ENCODE data around the gene MYO7B.

Gene MYO7B

DNA sequence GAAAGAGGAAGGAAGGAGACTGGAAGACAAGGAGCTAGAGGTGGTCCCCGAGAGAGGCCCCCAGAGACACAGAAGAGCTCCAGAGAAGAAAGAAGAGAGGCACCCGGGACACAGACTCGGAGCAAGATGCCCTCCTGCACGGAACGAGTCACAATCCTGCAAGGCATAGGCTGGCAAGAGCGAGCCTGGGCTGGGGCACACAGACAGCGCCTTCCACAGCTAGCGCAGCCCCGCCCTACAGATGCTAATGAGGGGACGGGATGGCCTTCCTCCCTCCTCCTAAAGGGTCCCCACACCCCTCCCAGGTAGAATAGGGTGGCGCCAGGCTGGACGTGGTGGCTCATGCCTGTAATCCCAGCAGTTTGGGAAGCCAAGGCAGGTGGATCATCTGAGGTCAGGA lies 90.7 kb downstream of the MYO7B start:
- Histone ChIP-seq H3K9ac (ENCODE audit: low read length) (no peak overlapping the region), H3K36me3 (ENCODE audit: control insufficient read depth, insufficient read depth, low read length) (no peaks in the 10 kb centered on the region), H3K27ac (ENCODE audit: low read depth, low read length) (no peak overlapping the region), H3K4me1 (ENCODE audit: control insufficient read depth, insufficient read depth, low read length) (peaks cover under 1% of the 10 kb centered on the region), H3K27me3 (ENCODE audit: control insufficient read depth, insufficient read depth, low read length) (peaks cover 2% of the 10 kb centered on the region), H3K4me3 (ENCODE audit: low read length) (no peak overlapping the region)

- Histone ChIP-seq H3K36me3 (ENCODE audit: control insufficient read depth, insufficient read depth, low read length) (no peaks in the 10 kb centered on the region), H3K27ac (ENCODE audit: low read depth, low read length) (no peak overlapping the region), H3K4me1 (ENCODE audit: control insufficient read depth, insufficient read depth, low read length) (peaks cover 4% of the 10 kb centered on the region), H3K27me3 (ENCODE audit: control insufficient read depth, insufficient read depth, low read length) (peaks cover 2% of the 10 kb centered on the region), H3K4me3 (ENCODE audit: low read length) (no peak overlapping the region), H3K9ac (ENCODE audit: low read length) (no peak overlapping the region)
Observed at GRCh38 chr2:127626917-127627739, 91.6 kb downstream of the MYO7B start.

GRCh38 chr2:127627740-127628571 lies 92.5 kb downstream of the MYO7B start:
- H3K36me3 ChIP-seq (ENCODE audit: control insufficient read depth, insufficient read depth, low read length), result no peaks in the 10 kb centered on the region

GRCh38 chr2:127628767-127629614 lies 93.5 kb downstream of the MYO7B start:
- H3K4me3 ChIP-seq (ENCODE audit: low read length), result no peak overlapping the region
- no peaks in the 10 kb centered on the region for H3K27me3 ChIP-seq (ENCODE audit: control insufficient read depth, insufficient read depth, low read length)
- no peak overlapping the region for H3K27ac ChIP-seq (ENCODE audit: low read depth, low read length)
- H3K36me3 ChIP-seq (ENCODE audit: control insufficient read depth, insufficient read depth, low read length), result no peaks in the 10 kb centered on the region
- H3K4me1 ChIP-seq (ENCODE audit: control insufficient read depth, insufficient read depth, low read length), result peaks cover 4% of the 10 kb centered on the region
- no peak overlapping the region for H3K9ac ChIP-seq (ENCODE audit: low read length)

More at GRCh38 chr2:127627740-127628571, 92.5 kb downstream of the MYO7B start:
- peaks cover 4% of the 10 kb centered on the region for H3K4me1 ChIP-seq (ENCODE audit: control insufficient read depth, insufficient read depth, low read length)
- no peak overlapping the region for H3K4me3 ChIP-seq (ENCODE audit: low read length)
- no peak overlapping the region for H3K9ac ChIP-seq (ENCODE audit: low read length)
- no peak overlapping the region for H3K27ac ChIP-seq (ENCODE audit: low read depth, low read length)
- H3K27me3 ChIP-seq (ENCODE audit: control insufficient read depth, insufficient read depth, low read length), result peaks cover 2% of the 10 kb centered on the region

DNA sequence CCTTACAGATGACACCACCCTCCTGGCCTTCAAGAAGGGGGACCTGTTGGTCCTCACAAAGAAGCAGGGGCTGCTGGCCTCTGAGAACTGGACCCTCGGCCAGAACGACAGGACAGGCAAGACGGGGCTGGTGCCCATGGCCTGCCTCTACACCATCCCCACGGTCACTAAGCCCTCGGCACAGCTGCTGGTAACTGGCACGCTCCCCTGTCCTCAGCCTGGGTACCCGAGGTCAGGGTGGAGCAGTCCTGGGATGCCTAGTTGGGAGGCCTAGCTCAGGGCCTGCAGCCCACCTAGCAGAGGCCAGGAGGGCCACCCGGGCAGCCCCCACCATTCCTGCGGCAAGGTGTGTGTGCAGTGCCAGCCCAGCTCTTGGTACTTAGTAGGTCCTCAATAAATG lies 94.2 kb downstream of the MYO7B start:
- Histone ChIP-seq H3K27me3 (ENCODE audit: control insufficient read depth, insufficient read depth, low read length) (no peaks in the 10 kb centered on the region), H3K36me3 (ENCODE audit: control insufficient read depth, insufficient read depth, low read length) (no peaks in the 10 kb centered on the region), H3K27ac (ENCODE audit: low read depth, low read length) (no peak overlapping the region), H3K9ac (ENCODE audit: low read length) (no peak overlapping the region), H3K4me1 (ENCODE audit: control insufficient read depth, insufficient read depth, low read length) (peaks cover 6% of the 10 kb centered on the region), H3K4me3 (ENCODE audit: low read length) (no peak overlapping the region)

DNA sequence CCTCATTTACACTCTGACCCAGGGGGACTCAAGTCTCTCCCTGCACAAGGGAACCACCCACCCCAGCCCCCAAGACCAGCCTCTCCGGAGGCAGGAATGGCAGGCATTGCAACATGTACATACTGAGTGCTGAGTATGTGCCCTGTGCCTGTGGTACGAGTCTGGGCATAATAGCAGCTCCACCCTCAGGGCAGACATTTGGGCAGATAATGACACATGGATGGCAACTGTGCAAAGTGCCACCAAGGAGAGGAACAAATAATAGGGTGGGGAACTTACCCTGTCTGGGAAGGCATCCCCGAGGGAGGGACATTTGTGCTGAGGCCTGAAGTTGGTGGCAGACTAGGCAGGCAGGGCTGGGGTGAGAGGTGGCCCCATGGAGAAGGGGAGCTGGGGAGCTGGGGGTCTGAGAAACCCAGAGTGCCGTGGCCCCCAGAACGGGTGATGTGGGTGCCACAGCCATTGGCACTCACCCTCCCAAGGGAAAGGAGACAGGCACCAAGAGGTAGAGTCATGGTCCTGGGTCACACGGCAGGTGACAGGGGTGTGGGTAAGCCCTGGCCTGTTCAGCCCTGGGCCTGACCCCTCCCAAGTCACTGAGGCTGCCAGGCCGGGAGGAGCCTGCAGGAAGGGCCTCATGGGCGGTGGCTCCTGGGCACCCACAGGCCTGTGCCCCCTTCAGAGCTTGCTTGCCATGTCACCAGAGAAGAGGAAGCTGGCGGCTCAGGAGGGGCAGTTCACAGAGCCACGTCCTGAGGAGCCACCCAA lies 94.8 kb downstream of the MYO7B start:
- Histone ChIP-seq H3K4me1 (ENCODE audit: control insufficient read depth, insufficient read depth, low read length) (peaks cover 6% of the 10 kb centered on the region), H3K36me3 (ENCODE audit: control insufficient read depth, insufficient read depth, low read length) (no peaks in the 10 kb centered on the region), H3K27ac (ENCODE audit: low read depth, low read length) (peak overlapping the region; percentile 34), H3K27me3 (ENCODE audit: control insufficient read depth, insufficient read depth, low read length) (no peaks in the 10 kb centered on the region), H3K9ac (ENCODE audit: low read length) (no peak overlapping the region), H3K4me3 (ENCODE audit: low read length) (no peak overlapping the region)

DNA sequence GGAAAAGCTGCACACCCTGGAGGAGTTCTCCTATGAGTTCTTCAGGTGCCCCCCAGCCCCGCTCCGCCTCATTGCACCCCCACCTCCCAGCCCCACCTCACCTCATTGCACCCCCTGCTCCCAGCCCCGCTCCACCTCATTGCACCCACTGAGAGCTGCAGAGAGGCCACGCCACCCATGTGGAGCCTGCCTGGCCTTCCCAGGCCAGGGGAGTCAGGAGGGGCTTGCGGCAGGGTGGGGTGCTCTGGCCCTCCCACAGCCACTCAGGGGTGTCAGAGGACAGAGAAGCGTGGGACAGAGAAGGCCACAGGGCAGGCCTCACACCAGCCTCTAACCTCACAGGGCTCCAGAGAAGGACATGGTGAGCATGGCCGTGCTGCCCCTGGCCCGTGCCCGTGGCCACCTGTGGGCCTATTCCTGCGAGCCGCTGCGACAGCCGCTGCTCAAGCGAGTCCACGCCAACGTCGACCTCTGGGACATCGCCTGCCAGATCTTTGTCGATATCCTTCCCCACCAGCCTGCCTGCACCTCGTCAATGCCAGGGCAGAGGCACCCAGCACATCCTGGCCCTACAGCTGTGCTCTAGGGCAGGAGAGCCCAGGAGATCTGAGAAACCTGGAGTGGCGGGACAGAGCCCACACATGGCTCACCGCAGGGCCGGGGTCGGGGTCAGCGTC lies 95.5 kb downstream of the MYO7B start:
- Histone ChIP-seq H3K27me3 (ENCODE audit: control insufficient read depth, insufficient read depth, low read length) (no peaks in the 10 kb centered on the region), H3K36me3 (ENCODE audit: control insufficient read depth, insufficient read depth, low read length) (no peaks in the 10 kb centered on the region), H3K27ac (ENCODE audit: low read depth, low read length) (peak overlapping the region; percentile 53), H3K4me3 (ENCODE audit: low read length) (no peak overlapping the region), H3K4me1 (ENCODE audit: control insufficient read depth, insufficient read depth, low read length) (peaks cover 6% of the 10 kb centered on the region), H3K9ac (ENCODE audit: low read length) (no peak overlapping the region)

DNA sequence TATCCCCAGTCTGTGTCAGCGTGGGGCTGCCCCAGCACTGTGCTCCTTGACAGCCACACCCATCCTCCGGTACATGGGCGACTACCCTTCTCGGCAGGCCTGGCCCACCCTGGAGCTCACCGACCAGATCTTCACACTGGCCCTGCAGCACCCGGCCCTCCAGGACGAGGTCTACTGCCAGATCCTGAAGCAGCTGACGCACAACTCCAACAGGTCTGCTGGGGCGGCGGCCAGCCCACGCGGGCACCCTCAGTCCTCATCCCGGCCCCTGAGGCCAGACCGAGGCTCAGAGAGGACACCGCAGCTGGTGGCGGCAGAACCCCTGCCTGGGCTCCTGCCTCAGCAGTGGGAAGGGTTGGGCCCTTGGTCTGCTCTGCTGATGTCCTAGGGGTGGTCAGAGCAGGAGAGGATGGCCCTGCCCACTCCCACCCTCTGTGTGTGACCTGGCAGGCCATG lies 96.1 kb downstream of the MYO7B start:
- Histone ChIP-seq H3K4me1 (ENCODE audit: control insufficient read depth, insufficient read depth, low read length) (peaks cover 6% of the 10 kb centered on the region), H3K27me3 (ENCODE audit: control insufficient read depth, insufficient read depth, low read length) (no peaks in the 10 kb centered on the region), H3K4me3 (ENCODE audit: low read length) (no peak overlapping the region), H3K36me3 (ENCODE audit: control insufficient read depth, insufficient read depth, low read length) (no peaks in the 10 kb centered on the region), H3K9ac (ENCODE audit: low read length) (no peak overlapping the region), H3K27ac (ENCODE audit: low read depth, low read length) (peak overlapping the region; percentile 53)

DNA sequence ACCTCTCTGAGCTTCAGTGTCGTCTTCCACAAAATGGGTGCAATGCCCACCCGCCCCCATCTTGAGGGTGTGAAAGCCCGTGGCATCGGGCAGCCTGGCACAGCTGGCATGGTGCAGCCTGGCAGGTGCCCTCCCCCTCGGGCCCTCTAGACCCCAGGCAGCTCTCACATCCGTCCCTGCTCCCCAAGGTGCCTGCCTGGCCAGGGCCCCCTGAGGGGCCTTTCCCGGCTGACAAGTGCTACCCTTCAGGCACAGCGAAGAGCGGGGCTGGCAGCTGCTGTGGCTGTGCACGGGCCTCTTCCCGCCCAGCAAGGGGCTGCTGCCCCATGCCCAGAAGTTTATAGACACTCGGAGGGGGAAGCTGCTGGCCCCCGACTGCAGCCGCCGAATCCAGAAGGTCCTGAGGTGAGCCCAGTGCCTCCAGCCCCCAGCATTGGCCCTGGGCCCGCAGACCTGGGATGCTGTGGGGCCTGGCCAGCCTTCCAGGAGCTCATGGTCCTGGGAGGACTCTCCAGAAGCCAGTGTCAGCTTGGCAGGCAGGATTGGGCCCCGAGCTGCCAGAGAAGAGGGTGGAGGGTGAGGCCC lies 96.6 kb downstream of the MYO7B start:
- H3K27ac ChIP-seq (ENCODE audit: low read depth, low read length), result peak overlapping the region; percentile 53
- no peaks in the 10 kb centered on the region for H3K27me3 ChIP-seq (ENCODE audit: control insufficient read depth, insufficient read depth, low read length)
- no peaks in the 10 kb centered on the region for H3K36me3 ChIP-seq (ENCODE audit: control insufficient read depth, insufficient read depth, low read length)
- H3K9ac ChIP-seq (ENCODE audit: low read length), result no peak overlapping the region
- no peak overlapping the region for H3K4me3 ChIP-seq (ENCODE audit: low read length)
- peaks cover 6% of the 10 kb centered on the region for H3K4me1 ChIP-seq (ENCODE audit: control insufficient read depth, insufficient read depth, low read length)

GRCh38 chr2:127632592-127633489 lies 97.4 kb downstream of the MYO7B start:
- Histone ChIP-seq H3K9ac (ENCODE audit: low read length) (no peak overlapping the region), H3K27ac (ENCODE audit: low read depth, low read length) (peak overlapping the region; percentile 53), H3K36me3 (ENCODE audit: control insufficient read depth, insufficient read depth, low read length) (no peaks in the 10 kb centered on the region), H3K4me1 (ENCODE audit: control insufficient read depth, insufficient read depth, low read length) (peaks cover 8% of the 10 kb centered on the region), H3K27me3 (ENCODE audit: control insufficient read depth, insufficient read depth, low read length) (no peaks in the 10 kb centered on the region), H3K4me3 (ENCODE audit: low read length) (no peak overlapping the region)
